Activated naive CD4-positive, alpha-beta T cell treated with anti-CD3 and anti-CD28 coated beads, Interleukin-2, amount 50 U/mL, for 24 hours (primary cell): Measurements from ENCODE around the gene GLS.
"Not testable (repeated sequence)": the region's sequence is repeated elsewhere in the genome, so short reads cannot be mapped to it uniquely, and the experiment has no call there.

Source experiments
- H3K27ac Mint-ChIP-seq: one replicate; pipeline ENCODE4 v1.8.0; 2021; ENCODE audit warnings: mild to moderate bottlenecking, mixed read lengths
- H3K27me3 Mint-ChIP-seq: one replicate; pipeline ENCODE4 v1.8.0; 2021; ENCODE audit warnings: mixed read lengths
- H3K36me3 Mint-ChIP-seq: one replicate; pipeline ENCODE4 v1.8.0; 2021; ENCODE audit warnings: mixed read lengths
- H3K4me1 Mint-ChIP-seq: one replicate; pipeline ENCODE4 v1.8.0; 2021; ENCODE audit warnings: mixed read lengths
- H3K4me3 Mint-ChIP-seq: one replicate; pipeline ENCODE4 v1.8.0; 2021; ENCODE audit warnings: mild to moderate bottlenecking, mixed read lengths
- H3K9me3 Mint-ChIP-seq: one replicate; pipeline ENCODE4 v1.8.0; 2021; ENCODE audit warnings: mixed read lengths

GLS gene

GRCh38 chr2:190995315-190995714, 114.7 kb downstream of the GLS start:
- not testable (repeated sequence) for H3K9me3 Mint-ChIP-seq, H3K27me3 Mint-ChIP-seq
- peak overlapping the region; percentile 95 for H3K27ac Mint-ChIP-seq
- peak overlapping the region; percentile 19 for H3K4me3 Mint-ChIP-seq
- peaks cover 50% of the 10 kb centered on the region for H3K36me3 Mint-ChIP-seq
- peaks cover 66% of the 10 kb centered on the region for H3K4me1 Mint-ChIP-seq

- peaks cover 69% of the 10 kb centered on the region for H3K4me1 Mint-ChIP-seq
- peak overlapping the region; percentile 7 for H3K4me3 Mint-ChIP-seq
- no peaks in the 10 kb centered on the region for H3K9me3 Mint-ChIP-seq
- H3K36me3 Mint-ChIP-seq = peaks cover 55% of the 10 kb centered on the region
- H3K27ac Mint-ChIP-seq = peak overlapping the region; percentile 95
- no peaks in the 10 kb centered on the region for H3K27me3 Mint-ChIP-seq
These were observed 115.8 kb downstream of the GLS start for GRCh38 chr2:190996338-190996946.

GRCh38 chr2:190996947-190997346, 116.3 kb downstream of the GLS start:
- H3K4me3 Mint-ChIP-seq = peak overlapping the region; percentile 34
- H3K27ac Mint-ChIP-seq = peak overlapping the region; percentile 95
- H3K4me1 Mint-ChIP-seq = peaks cover 71% of the 10 kb centered on the region
- H3K36me3 Mint-ChIP-seq = peaks cover 55% of the 10 kb centered on the region
- H3K9me3 Mint-ChIP-seq = no peaks in the 10 kb centered on the region
- H3K27me3 Mint-ChIP-seq = no peaks in the 10 kb centered on the region

GRCh38 chr2:190997526-190998113, 117.0 kb downstream of the GLS start:
- H3K9me3 Mint-ChIP-seq = no peaks in the 10 kb centered on the region

GRCh38 chr2:190999058-190999457, 118.4 kb downstream of the GLS start:
- Mint-ChIP-seq H3K27me3 (no peaks in the 10 kb centered on the region), H3K9me3 (no peaks in the 10 kb centered on the region), H3K4me3 (no peak overlapping the region), H3K36me3 (peaks cover 60% of the 10 kb centered on the region), H3K27ac (no peak overlapping the region), H3K4me1 (peaks cover 74% of the 10 kb centered on the region)

More at GRCh38 chr2:190997526-190998113, 117.0 kb downstream of the GLS start:
- Mint-ChIP-seq H3K36me3 (peaks cover 57% of the 10 kb centered on the region), H3K4me3 (peak overlapping the region; percentile 34), H3K27ac (peak overlapping the region; percentile 95), H3K4me1 (peaks cover 72% of the 10 kb centered on the region), H3K27me3 (no peaks in the 10 kb centered on the region)

- peak overlapping the region; percentile 59 for H3K27ac Mint-ChIP-seq
- H3K9me3 Mint-ChIP-seq = peaks cover 4% of the 10 kb centered on the region
- peaks cover 63% of the 10 kb centered on the region for H3K36me3 Mint-ChIP-seq
- H3K4me3 Mint-ChIP-seq = no peak overlapping the region
- H3K27me3 Mint-ChIP-seq = no peaks in the 10 kb centered on the region
- H3K4me1 Mint-ChIP-seq = peaks cover 78% of the 10 kb centered on the region
These were observed 119.5 kb downstream of the GLS start for GRCh38 chr2:190999949-191000665.

GRCh38 chr2:191001032-191001431, 120.4 kb downstream of the GLS start:
- H3K36me3 Mint-ChIP-seq = peaks cover 58% of the 10 kb centered on the region
- no peak overlapping the region for H3K4me3 Mint-ChIP-seq
- H3K27ac Mint-ChIP-seq = peak overlapping the region; percentile 53
- H3K9me3 Mint-ChIP-seq = peaks cover 6% of the 10 kb centered on the region
- H3K4me1 Mint-ChIP-seq = peaks cover 73% of the 10 kb centered on the region
- H3K27me3 Mint-ChIP-seq = no peaks in the 10 kb centered on the region

- Mint-ChIP-seq H3K9me3 (peaks cover 6% of the 10 kb centered on the region), H3K27ac (no peak overlapping the region), H3K27me3 (no peaks in the 10 kb centered on the region), H3K36me3 (peaks cover 53% of the 10 kb centered on the region), H3K4me3 (no peak overlapping the region), H3K4me1 (peaks cover 73% of the 10 kb centered on the region)
These were observed 121.0 kb downstream of the GLS start for GRCh38 chr2:191001624-191002023.

- Mint-ChIP-seq H3K4me3 (no peak overlapping the region), H3K27ac (peak overlapping the region; percentile 65), H3K36me3 (peaks cover 59% of the 10 kb centered on the region), H3K27me3 (no peaks in the 10 kb centered on the region), H3K9me3 (peaks cover 6% of the 10 kb centered on the region), H3K4me1 (peaks cover 80% of the 10 kb centered on the region)
These were observed 123.0 kb downstream of the GLS start for GRCh38 chr2:191003405-191004309.

- H3K36me3 Mint-ChIP-seq = peaks cover 61% of the 10 kb centered on the region
- peaks cover 82% of the 10 kb centered on the region for H3K4me1 Mint-ChIP-seq
- peak overlapping the region; percentile 85 for H3K27ac Mint-ChIP-seq
- no peaks in the 10 kb centered on the region for H3K27me3 Mint-ChIP-seq
- peaks cover 6% of the 10 kb centered on the region for H3K9me3 Mint-ChIP-seq
- H3K4me3 Mint-ChIP-seq = no peak overlapping the region
These were observed 125.7 kb downstream of the GLS start for GRCh38 chr2:191006297-191006696.

GRCh38 chr2:191006997-191007783, 126.6 kb downstream of the GLS start:
- Mint-ChIP-seq H3K27ac (peak overlapping the region; percentile 85), H3K27me3 (no peaks in the 10 kb centered on the region), H3K36me3 (peaks cover 61% of the 10 kb centered on the region), H3K4me3 (peak overlapping the region; percentile 69), H3K9me3 (peaks cover 6% of the 10 kb centered on the region), H3K4me1 (peaks cover 79% of the 10 kb centered on the region)

- Mint-ChIP-seq H3K4me3 (peak overlapping the region; percentile 79), H3K36me3 (peaks cover 53% of the 10 kb centered on the region)
These were observed 127.7 kb downstream of the GLS start for GRCh38 chr2:191008286-191008685.

GRCh38 chr2:191009541-191010374, 129.1 kb downstream of the GLS start:
- Mint-ChIP-seq H3K4me3 (peak overlapping the region; percentile 85), H3K27me3 (no peaks in the 10 kb centered on the region), H3K36me3 (peaks cover 39% of the 10 kb centered on the region), H3K27ac (peak overlapping the region; percentile 83), H3K4me1 (peaks cover 54% of the 10 kb centered on the region), H3K9me3 (peaks cover 6% of the 10 kb centered on the region)

More at GRCh38 chr2:191008286-191008685, 127.7 kb downstream of the GLS start:
- Mint-ChIP-seq H3K27ac (peak overlapping the region; percentile 82), H3K4me1 (peaks cover 68% of the 10 kb centered on the region), H3K9me3 (peaks cover 6% of the 10 kb centered on the region), H3K27me3 (no peaks in the 10 kb centered on the region)
